NCI-H2081 (cell line): Measurements from ENCODE around the gene CYP46A1.

Source experiments
- DNase-seq, 2 experiments: peaks; one replicate each; lab custom pipeline; 2025; lab: John Stamatoyannopoulos, UW

CYP46A1 gene

DNA sequence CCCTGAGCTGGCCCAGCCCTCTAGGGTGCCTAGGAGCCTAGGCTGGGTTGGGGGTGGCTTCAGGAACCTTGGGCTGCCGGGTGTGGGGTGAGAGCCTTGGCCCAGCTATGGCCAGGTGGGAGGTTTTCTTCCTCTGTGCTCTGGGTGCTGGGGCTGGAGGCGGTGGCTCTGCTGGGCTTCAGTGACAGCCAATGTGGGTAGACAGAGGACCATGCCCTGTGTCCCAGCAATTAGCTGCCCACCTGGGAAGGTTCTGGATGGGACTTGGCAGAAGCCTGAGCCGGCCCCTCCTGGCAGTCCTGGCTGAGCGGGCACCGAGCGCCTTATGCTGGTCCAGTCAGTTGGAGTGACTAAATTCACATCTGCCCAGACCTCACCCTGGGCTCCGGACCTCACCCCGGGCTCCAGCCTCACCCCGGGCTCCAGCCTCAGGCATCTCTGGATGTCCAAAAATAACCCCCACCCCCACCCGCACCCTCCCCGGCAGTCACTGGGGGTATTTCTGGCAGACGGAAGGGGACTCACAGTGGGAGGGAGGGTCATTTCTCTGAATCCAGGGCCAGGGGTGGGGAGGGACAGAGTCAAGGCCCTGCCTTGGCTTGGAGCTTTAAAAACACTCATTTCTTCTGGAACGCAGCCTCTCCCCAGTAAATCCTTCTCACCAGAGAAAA, 46.9 kb downstream of the CYP46A1 start:
- DNase-seq: no peak

DNA sequence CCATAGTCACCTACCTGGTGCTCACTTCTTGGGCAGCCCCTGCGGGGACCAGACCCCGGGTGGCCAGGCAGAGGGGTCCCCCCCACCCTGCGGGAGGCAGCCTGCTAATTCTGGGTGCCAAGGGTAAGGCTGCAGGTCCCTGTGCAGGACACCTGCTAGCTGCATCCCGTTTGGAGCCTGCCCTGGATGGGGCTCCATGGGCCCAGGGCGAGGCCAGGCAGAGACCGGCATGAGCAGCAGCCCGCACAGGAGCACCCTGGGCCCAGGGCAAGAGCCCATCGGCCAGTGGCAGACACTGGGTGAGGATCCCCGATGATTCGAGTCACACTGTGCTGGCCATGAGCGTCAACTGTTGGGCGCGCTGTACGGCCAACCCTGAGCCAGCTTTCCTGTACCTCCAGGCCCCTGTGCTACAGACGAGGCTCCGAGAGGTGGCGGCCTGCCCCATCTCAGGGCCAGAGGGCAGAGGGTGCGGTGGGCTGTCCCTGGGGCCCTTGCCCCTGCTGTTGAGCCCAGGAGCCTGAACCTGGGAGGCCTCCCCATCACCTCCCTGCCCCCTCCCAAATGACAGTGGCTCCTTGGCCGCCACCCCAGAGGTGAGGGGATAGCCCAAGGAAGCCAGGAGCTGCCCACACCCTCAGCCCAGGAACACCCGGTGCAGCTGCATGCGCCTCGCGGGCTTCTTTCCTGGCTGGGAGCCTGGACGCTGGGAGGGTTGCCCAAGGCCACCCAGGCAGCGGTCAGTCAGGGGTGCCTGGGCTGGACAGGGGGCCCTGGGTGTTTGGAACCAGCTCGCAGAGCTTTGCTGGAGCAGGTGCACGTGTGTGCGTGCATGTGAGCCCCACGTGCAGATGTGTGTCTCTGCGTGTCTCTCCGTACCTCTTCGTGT, 47.7 kb downstream of the CYP46A1 start:
- no peak for DNase-seq

DNA sequence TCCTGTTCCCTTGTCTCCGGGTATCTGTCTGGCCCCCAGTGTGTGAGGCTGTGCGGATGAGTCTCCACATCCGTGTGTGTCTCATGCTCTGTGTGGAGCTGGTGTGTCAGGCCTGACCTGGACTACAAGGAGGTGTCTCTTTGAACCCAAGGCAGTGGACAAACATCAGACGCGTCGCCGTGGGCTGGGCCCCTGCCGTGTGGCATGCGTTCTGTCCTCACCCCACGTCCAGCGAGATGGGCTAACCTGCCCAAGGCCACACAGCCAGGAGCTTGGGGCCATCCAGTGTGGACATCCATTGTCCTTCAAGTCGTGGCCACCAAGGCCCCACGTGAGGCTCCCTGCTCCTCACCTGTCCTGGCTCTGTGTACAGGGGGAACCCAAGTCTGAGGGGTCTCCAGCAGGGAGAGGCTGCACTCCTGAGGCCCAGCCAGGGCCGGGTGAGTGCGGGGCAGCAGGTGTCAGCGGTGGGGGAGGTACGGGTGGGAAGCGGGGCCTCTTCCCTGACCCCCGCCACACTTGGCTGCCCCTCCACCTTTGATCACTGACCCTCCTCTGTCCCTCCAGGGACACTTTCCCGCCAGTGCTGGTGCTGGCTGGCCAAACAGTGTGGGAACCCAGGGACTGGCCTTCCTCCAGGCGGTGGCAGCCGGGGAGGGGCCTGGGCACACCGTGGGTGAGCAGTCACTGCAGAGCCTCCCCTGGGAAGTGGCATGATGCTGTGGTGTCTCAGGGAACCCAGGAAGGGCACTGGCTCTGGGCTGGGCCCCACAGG, 48.5 kb downstream of the CYP46A1 start:
- no peak for DNase-seq

DNA sequence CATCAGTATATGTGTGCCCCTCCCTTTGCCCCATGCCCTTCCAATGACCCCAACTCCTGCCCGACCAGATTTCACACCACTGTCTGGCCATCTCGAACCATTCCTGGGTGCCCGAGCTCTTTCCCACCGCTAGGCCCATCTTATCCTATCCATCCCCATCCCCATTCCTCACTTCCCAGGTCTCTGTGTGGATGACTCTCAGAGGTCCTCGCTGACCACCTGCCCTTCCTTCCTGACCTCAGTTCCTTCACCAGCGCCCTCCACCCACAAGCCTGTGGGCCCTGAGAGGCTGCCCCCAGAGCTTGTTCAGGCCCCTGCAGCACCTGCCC, 49.1 kb downstream of the CYP46A1 start:
- no peak for DNase-seq

DNA sequence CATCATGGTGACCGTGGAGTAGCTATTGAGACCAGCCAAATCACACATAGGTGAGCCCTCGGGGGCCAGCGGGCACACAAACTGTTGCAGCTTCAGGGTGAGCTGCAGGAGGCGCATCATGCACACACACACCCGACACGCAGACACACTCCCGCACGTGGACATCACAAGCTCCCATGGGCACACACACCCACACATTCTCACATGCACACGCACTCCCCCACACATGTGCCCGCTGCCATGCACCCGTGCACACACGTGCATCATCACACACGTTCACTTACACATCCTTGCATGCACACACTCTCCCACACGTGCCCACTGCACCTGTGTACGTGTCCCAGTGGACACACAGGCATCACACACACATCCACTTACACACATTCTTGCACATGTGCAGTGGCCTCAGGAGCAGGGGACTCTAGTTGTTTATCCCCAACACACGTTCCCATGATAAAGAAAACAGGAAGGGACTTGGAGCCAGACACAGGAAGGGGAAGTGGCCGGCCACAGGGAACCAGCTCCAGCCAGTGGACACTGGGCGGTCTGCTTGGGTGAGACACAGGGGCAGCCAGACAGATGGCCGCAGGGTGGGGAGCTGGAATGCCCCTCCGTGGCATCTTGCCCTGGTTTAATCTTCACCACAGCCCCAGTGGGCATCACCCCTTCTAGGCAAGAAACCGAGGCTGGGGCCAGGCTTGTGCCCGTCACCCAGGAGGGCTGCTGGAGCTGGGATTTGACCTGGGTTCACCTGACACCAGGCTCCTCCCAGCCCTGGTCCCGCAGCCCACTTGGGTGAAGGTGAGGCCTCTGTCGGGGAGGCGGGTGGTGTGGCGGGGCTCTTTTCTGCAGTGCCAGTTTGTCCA, 49.7 kb downstream of the CYP46A1 start:
- no peak for DNase-seq

DNA sequence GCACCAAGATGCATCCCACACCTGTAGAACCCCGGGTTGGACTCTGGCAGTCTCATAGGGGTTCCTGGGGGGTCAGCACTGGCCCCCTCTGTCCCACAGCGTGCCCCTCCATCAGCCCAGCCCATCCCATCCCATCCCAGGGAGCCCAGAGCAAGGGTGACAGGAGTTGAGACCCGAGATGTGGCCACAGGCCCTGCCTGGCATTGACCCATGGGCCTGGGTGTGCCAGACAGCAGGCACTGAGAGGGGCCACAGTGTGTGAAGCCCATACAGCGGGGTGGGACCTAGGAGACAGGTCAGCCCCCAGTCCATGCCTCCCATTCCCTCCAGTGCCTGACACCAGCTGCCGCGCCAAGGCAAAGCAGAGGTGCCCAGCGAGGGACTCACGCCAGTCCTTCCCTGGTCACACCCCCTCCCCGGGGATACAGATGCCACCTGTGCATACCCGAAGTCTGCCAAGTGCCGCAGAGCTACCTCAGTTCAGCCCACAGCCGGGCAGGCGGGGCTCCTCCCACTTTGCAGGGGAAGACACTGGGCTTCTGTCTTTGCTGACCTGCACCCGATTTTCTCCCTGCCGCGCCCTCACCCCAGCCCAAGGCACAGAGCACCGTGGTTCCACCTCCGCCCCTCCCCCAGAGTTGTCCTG, 50.4 kb downstream of the CYP46A1 start:
- DNase-seq: peak in 1 of 2 experiments; percentile 5

DNA sequence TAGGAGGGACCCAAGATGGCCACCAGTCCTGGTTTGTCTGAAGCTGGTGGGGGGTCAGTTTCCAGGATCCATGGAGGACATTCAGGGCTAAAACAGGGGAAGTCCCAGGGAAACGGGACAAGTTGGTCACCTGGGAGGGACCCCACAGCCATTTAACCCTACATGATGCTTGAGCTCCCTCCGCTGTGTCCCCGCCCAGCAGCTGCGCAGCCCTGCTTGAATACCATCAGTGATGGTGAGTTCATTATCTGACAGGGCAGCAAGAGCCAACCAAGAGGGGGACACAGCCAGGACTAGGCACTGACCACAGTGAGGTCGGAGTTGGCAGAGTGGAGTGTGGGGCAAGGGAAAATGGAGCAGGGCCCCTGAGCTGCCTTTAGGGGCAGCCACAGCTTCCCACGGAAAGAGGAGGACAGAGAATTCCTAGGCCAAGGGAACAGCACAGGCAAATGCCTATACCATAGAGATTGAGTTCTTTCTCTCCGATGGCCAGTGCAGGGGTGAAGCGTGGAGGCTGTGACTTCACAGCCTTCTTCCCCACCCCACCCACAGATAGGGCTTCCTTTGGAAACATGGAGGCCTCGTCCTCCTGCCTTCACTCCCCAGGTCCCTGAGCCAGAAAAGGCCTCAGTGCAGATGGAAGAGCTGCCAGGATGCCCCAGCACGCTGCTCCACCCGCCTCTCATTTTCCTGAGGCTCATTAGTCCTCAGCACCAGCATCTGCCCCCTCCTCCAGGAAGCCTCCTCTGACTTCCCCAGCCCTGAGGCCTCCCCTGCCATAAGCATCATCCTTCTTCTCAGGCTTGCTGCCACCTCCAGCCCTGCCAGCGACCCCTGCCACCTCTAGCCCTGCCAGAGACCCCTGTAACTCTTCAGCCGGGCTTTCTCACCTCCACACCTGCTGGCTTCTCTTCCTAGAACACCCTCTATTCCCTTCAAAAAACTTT, 51.4 kb downstream of the CYP46A1 start:
- DNase-seq: no peak

DNA sequence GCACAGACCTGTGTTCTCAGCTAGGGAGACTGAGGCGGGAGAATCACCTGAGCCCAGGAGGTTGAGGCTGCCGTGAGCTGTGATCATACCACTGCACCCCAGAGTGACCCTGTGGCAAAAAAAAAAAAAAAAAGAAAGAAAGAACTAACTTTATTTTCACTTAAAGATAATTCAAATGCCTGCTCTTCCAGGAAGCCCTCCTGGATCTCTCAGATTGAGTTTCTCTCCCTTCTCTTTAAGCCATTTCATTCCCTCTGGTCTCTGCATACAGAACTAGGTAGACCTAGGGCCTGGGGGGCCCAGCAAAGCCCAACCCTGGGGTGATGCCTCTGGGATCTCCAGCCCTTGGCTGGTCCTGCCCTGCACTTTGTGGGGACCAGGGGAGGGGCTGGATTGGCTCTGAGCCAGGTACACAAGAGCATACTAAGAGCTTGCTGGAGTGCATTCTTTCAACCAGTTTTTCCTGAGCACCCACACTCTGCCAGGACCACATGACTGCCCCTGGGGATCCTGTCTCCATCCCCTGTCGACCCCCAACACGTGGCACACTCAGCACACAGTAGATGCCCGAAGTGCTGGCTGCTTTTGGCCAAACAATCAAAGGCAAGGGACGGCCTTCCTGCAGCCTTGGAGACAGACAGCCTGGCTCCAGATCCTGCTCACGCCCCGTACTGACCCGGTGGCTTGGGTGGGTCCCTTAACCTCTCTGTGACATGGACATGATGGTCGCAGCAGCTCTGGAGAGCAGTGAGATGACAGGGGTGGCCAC, 52.7 kb downstream of the CYP46A1 start:
- DNase-seq: no peak

DNA sequence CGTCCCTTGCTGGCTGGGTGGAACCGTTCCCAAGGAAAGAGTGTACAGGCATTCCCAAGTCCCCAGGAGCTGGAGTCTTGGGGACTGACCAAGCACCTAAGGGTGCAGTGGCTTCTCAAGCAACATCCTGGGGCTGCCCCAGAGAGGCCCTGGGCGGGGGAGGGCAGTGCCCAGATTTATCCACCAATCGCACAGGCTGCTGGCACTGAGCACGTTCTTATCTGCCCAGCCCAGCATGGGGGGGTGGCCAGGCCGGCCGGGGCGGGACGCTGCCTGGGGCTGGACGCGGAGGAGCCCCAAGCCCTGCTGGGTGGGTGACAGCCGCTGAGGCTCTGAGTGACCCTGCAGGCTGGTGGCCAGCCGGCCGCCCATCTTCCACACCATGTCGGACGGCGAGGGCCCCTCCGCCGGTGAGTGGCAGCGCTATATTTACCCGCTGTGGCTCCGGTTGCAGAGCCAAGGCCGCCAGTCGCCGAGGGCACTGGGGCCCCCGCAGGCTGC, 53.4 kb downstream of the CYP46A1 start:
- DNase-seq: no peak

DNA sequence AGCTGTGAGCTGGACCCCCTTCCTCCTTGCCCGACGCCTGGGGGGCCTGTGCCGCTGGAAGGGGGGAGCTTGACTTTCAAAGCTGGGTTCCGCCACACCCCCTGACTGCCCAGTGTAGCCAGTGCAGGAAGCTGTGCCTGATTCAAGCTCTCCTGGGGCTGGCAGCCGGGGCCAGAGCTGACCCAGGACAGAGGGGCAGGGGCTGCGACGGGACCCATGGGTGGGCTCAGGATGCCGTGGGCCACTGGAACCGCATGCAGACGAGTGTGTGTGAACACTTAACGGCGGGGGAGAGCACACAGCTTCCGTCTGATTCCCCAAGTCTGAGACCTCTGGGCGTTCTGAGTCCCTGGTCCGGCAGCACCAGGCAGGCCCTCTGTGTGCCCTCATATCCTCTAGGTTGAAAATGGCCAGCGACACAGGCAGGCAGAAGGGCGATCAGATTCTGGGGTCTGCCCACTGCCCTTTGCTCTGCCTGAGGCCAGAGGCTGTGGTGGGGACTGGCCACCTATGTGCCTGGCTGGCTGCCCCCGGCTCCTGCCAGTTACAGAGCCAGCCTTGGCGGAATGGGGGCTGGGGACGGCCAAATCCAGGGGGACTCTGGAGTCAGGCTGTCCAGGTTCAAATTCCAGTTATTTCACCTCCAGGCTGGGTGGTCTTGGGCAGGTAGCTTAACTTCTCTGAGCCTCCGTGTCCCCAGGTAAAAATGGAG, 54.0 kb downstream of the CYP46A1 start:
- DNase-seq: no peak

DNA sequence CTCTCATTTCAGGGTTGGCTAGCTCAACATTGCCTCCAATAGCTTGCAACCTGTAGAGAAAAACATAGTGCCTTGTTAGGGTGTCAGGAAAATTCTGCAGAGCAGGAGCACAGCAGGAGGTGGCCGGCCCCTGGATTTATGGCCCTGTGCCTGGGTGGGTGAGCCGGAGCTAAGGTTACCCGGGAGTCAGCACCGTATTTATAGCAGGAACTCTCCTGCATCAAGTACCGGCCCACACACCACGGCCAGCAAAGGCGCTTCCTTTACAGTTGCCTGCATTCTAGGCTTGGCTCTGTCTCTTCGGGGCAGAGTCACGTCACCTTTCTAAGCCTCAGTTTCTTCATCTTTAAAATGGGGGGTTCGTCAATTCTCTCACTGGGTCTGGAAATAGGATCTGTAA, 56.3 kb downstream of the CYP46A1 start:
- DNase-seq: no peak

DNA sequence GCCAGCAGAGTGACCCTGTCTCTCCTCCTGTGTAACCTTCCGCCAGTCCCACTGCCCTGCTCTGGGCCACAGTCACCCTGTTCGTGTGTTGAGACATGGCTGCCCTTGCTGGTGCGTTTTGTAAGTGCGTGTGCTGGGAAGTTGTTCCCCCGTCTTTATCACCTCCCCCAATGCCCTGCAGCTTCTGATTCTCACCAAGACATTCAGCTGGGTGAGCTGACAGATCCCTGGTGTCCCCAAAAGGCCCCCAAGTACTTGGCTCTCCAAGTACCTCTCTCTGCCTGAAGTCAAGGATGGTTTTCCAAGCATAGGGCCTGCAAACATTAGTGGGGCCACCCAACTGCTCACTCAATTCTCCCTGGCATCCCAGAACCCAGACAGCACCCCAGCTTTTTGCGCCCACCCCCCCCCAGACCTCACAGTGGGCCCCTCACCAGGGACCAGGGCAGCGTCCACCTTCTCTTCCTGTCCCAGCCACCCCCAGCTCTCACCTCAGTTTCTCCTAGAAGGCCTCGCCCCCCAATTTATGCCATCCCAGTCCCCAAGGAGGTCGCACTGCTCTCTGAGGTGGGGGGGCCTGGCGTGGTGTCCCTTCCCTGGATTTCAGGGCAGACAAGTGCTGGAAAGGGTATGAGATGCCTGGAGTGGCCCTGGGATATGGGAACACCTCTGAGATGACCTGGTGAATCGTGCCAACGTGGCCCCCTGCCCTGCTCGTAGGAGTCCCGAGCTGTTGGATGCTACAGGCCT, 57.3 kb downstream of the CYP46A1 start:
- no peak for DNase-seq

DNA sequence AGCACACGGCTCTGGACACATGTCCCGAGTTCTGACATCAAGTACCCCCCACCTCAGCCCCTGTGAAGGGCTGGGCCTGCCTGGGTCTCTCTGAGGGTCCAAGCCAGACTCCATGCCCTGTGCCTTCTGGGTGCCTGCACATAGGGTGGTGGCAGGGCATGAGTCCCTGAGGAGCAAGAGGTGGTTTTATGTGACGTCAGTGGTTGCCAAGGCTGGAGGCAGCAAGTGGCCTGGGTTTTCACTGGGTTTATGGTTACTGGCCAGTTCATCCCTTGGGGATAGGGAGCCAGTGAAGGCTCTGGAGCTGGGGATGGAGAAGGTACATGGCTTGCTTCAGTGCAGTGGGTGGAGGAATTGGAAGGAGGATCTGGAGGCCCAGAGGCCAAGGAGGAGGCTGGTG, 58.0 kb downstream of the CYP46A1 start:
- DNase-seq: no peak

DNA sequence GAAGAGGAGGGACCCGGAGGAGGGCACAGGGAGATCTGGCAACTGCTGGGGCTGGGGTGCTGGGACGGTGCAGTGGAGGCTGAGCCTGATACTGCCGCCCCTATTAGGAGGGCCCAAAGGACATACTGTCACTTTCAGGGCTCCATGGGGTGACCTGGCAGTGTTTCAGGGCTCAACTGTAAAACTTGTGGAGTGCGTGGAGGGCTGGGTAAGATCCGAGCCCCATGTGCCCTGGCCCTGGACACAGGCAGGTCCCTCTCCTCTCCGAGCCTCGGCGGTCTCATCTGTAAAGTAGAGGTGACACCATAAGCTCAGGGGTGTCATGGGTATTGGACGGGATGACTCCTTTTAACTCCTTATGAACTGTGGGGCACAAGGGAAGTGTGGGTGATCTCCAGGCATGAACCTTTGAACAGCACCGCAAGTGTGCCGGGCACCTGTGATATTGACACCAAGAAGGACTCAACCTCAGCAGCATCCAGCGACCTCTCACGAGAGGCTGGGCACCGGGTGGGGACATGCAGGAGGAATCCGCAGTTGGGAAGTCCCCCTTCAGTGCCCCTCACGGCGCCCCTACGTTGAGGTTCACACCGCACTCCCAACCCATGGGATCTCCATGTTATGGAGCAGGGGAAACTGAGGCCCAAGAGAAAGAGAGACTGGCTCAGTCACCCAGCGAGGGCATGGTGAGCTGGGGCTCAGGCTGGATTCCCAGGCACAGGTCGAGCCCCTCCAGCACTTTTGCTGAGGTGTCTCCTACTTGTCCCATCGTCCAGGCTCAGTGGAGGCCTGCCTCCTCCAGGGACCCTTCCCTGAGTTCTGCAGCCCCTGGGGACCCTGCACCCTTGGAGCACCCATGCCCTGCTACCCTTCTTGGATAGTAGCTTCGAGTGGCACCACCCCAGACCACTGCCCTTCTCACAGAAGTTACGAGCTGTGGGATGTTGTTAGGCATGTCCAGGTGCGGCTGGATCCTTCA, 58.7 kb downstream of the CYP46A1 start:
- no peak for DNase-seq

DNA sequence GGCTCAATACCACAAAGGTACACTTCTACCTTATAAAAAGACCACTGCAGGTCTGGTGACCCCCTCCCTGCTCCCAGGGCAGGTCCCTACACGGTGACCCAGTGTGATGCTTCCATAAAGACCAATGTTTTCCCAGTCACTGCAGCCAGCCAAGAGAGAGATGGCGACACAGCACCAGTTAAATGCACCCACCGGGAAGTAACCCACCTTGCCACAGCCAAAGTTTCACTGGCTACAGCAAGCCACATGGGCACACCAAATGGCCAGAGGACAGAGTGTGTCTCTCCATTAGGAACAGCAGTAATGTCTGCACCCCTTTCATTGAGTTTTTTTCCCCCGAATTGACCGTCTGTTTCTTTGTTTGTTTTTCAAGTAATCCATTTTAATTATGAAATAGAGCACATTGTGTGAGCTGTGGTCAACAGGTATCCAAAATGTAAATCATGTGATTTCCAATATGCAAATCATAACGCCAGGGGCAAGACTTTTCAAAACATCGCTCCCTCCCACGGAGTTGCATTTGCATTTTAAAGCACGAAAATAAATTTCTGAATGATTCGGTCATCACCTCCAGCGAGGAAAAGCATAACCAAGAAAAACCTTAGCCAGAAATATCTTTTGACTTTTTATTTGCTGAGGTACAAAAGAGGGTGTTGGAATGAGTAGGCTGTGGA, 60.2 kb downstream of the CYP46A1 start:
- DNase-seq: no peak

DNA sequence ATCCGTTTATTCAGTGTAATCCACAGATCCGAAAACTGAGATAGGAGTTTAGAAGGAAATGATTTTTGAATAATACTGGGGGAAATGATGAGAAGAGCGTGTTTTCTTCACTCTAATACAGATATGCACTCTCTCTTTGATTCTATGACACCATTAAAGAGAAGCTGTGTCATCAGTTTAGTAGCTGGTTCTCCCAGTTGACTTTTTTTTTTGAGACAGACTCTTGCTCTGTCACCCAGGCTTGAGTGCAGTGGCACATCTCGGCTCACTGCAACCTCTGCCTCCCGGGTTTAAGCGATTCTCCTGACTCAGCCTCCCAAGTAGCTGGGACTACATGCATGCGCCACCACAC, 60.8 kb downstream of the CYP46A1 start:
- DNase-seq: no peak
